HL-60 (cell line): ENCODE results near the gene GPAT2.
"Not testable (repeated sequence)": the region's sequence is repeated elsewhere in the genome, so short reads cannot be mapped to it uniquely, and the experiment has no call there.

Source experiments
- POLR2AphosphoS5 ChIP-seq: IDR thresholded peaks from 2 replicates; pipeline ENCODE4 v1.6.1; 2012; ENCODE audit warnings: low read depth
- SPI1 ChIP-seq: IDR thresholded peaks from 2 replicates; pipeline ENCODE4 v1.6.1; 2012; ENCODE audit warnings: low read depth, mild to moderate bottlenecking, borderline replicate concordance
- TF ChIP-seq, protein P1 (sequence below): IDR thresholded peaks from 2 replicates; pipeline ENCODE4 v1.6.1; 2012; ENCODE audit warnings: low read depth; ENCODE audit not compliant: insufficient replicate concordance
- TF ChIP-seq, protein P2 (sequence below): IDR thresholded peaks from one replicate; pipeline ENCODE4 v1.5.1; 2011; ENCODE audit warnings: low read length, control low read depth, inconsistent platforms; ENCODE audit not compliant: insufficient read depth

DNA sequence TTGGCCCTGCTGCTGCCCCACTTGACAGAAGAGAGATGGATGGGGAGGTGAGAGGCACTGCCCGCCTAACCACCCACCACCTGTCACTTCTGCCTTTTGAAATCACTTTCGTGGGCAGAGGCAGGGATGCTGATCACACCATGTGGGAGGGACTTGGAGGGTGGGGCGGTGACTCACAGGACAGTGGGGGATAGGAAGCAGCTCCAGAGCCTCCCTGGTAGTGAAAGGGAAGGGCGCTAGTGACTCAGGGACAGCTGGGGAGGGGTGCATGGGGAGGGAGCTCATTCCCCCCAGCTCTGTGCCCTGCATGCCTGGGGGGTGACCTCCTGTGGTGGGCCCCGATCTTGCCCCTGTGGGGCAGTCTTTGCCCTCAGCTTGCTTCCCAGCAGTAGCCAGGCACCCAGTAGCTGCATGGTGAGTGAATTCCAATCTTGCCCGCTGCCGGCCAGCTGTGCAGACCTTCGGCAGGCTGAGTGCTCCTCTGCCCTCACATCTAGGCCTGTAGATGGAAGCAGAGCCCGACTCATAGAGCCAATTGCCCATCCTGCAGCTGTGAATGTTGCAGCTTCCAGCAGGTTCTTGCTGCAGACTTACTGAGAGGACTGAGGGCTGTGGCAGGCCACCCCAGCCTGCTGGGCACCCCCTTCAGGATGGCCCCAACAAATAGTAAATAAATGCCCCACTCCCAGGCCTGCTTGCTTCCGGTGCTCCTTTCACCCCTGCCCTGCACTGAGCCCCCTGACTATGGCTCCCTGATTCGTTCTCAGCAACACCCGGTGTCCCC, 28.6 kb upstream of the GPAT2 start:
- TF ChIP-seq, protein P1, sequence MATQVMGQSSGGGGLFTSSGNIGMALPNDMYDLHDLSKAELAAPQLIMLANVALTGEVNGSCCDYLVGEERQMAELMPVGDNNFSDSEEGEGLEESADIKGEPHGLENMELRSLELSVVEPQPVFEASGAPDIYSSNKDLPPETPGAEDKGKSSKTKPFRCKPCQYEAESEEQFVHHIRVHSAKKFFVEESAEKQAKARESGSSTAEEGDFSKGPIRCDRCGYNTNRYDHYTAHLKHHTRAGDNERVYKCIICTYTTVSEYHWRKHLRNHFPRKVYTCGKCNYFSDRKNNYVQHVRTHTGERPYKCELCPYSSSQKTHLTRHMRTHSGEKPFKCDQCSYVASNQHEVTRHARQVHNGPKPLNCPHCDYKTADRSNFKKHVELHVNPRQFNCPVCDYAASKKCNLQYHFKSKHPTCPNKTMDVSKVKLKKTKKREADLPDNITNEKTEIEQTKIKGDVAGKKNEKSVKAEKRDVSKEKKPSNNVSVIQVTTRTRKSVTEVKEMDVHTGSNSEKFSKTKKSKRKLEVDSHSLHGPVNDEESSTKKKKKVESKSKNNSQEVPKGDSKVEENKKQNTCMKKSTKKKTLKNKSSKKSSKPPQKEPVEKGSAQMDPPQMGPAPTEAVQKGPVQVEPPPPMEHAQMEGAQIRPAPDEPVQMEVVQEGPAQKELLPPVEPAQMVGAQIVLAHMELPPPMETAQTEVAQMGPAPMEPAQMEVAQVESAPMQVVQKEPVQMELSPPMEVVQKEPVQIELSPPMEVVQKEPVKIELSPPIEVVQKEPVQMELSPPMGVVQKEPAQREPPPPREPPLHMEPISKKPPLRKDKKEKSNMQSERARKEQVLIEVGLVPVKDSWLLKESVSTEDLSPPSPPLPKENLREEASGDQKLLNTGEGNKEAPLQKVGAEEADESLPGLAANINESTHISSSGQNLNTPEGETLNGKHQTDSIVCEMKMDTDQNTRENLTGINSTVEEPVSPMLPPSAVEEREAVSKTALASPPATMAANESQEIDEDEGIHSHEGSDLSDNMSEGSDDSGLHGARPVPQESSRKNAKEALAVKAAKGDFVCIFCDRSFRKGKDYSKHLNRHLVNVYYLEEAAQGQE = not testable (repeated sequence)
- TF ChIP-seq POLR2AphosphoS5, SPI1: not testable (repeated sequence)
- TF ChIP-seq, protein P2, sequence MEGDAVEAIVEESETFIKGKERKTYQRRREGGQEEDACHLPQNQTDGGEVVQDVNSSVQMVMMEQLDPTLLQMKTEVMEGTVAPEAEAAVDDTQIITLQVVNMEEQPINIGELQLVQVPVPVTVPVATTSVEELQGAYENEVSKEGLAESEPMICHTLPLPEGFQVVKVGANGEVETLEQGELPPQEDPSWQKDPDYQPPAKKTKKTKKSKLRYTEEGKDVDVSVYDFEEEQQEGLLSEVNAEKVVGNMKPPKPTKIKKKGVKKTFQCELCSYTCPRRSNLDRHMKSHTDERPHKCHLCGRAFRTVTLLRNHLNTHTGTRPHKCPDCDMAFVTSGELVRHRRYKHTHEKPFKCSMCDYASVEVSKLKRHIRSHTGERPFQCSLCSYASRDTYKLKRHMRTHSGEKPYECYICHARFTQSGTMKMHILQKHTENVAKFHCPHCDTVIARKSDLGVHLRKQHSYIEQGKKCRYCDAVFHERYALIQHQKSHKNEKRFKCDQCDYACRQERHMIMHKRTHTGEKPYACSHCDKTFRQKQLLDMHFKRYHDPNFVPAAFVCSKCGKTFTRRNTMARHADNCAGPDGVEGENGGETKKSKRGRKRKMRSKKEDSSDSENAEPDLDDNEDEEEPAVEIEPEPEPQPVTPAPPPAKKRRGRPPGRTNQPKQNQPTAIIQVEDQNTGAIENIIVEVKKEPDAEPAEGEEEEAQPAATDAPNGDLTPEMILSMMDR = not testable (repeated sequence)
